ENCODE data around the gene HHIP.

HHIP gene

GRCh38 chr4:144709159-144709558 lies 63.2 kb downstream of the HHIP start:
- CTCF ChIA-PET: interaction anchor here (0.6 kb wide), 1 partner anchor 18 kb away, joined by 3 read pairs; no protein-coding TSS in a partner anchor

GRCh38 chr4:144709793-144710525 lies 64.0 kb downstream of the HHIP start:
- ChIA-PET CTCF (no interaction called here), POLR2A (no interaction called here)
- no peak for DNase-seq (ENCODE audit: extremely low spot score)
- no peak for TF ChIP-seq FOXA1 (IDR thresholded peaks at IDR 0.05)
- no peak for TF ChIP-seq TARDBP (IDR thresholded peaks at IDR 0.05)
- TF ChIP-seq L3MBTL2 (conservative IDR thresholded peaks at IDR 0.05): no peak
- no peak for TF ChIP-seq FOXK2 (IDR thresholded peaks at IDR 0.05)
- TF ChIP-seq CTBP1 (IDR thresholded peaks at IDR 0.05; ENCODE audit: borderline replicate concordance): no peak
- no peak for TF ChIP-seq BHLHE40 (IDR thresholded peaks at IDR 0.05; ENCODE audit: borderline replicate concordance)
- TF ChIP-seq SP1 (IDR thresholded peaks at IDR 0.05): no peak
- TF ChIP-seq ARNT (IDR thresholded peaks at IDR 0.05): no peak
- no peak for TF ChIP-seq PKNOX1 (IDR thresholded peaks at IDR 0.05)
- no peak for TF ChIP-seq LEF1 (IDR thresholded peaks at IDR 0.05; ENCODE audit: borderline replicate concordance)
- no peak for TF ChIP-seq FOXM1 (IDR thresholded peaks at IDR 0.05; ENCODE audit: borderline replicate concordance)
- no peak for TF ChIP-seq NFRKB (IDR thresholded peaks at IDR 0.05)
- no peak for TF ChIP-seq SUZ12 (IDR thresholded peaks at IDR 0.05)
- no peak for TF ChIP-seq ZNF384 (IDR thresholded peaks at IDR 0.05)
- no peak for TF ChIP-seq ELF4 (IDR thresholded peaks at IDR 0.05)
- no peak for TF ChIP-seq HDGF (IDR thresholded peaks at IDR 0.05; ENCODE audit: borderline replicate concordance)

More at GRCh38 chr4:144709159-144709558, 63.2 kb downstream of the HHIP start:
- no peak for DNase-seq (ENCODE audit: extremely low spot score)
- POLR2A ChIA-PET: no interaction called here
- TF ChIP-seq FOXM1 (IDR thresholded peaks at IDR 0.05; ENCODE audit: borderline replicate concordance): no peak
- no peak for TF ChIP-seq SUZ12 (IDR thresholded peaks at IDR 0.05)
- TF ChIP-seq ZNF384 (IDR thresholded peaks at IDR 0.05): no peak
- no peak for TF ChIP-seq CTBP1 (IDR thresholded peaks at IDR 0.05; ENCODE audit: borderline replicate concordance)
- TF ChIP-seq LEF1 (IDR thresholded peaks at IDR 0.05; ENCODE audit: borderline replicate concordance): no peak
- TF ChIP-seq ELF4 (IDR thresholded peaks at IDR 0.05): no peak

- CTCF ChIA-PET: no interaction called here
- no peak for DNase-seq (ENCODE audit: extremely low spot score)
- TF ChIP-seq NFRKB (IDR thresholded peaks at IDR 0.05) (no peak), ELF4 (IDR thresholded peaks at IDR 0.05) (no peak), SP1 (IDR thresholded peaks at IDR 0.05) (no peak), LEF1 (IDR thresholded peaks at IDR 0.05; ENCODE audit: borderline replicate concordance) (no peak), ZNF384 (IDR thresholded peaks at IDR 0.05) (no peak), SUZ12 (IDR thresholded peaks at IDR 0.05) (no peak), CTBP1 (IDR thresholded peaks at IDR 0.05; ENCODE audit: borderline replicate concordance) (no peak), FOXK2 (IDR thresholded peaks at IDR 0.05) (no peak), BHLHE40 (IDR thresholded peaks at IDR 0.05; ENCODE audit: borderline replicate concordance) (no peak), FOXM1 (IDR thresholded peaks at IDR 0.05; ENCODE audit: borderline replicate concordance) (no peak), HDGF (IDR thresholded peaks at IDR 0.05; ENCODE audit: borderline replicate concordance) (no peak), TARDBP (IDR thresholded peaks at IDR 0.05) (no peak), L3MBTL2 (conservative IDR thresholded peaks at IDR 0.05) (no peak), FOXA1 (IDR thresholded peaks at IDR 0.05) (no peak), PKNOX1 (IDR thresholded peaks at IDR 0.05) (no peak), ARNT (IDR thresholded peaks at IDR 0.05) (no peak)
- POLR2A ChIA-PET: no interaction called here
Observed at GRCh38 chr4:144710526-144710912, 64.6 kb downstream of the HHIP start.

GRCh38 chr4:144711700-144712456 lies 65.9 kb downstream of the HHIP start:
- ChIA-PET CTCF (no interaction called here), POLR2A (no interaction called here)
- TF ChIP-seq PKNOX1 (IDR thresholded peaks at IDR 0.05) (no peak), NFRKB (IDR thresholded peaks at IDR 0.05) (no peak), HDGF (IDR thresholded peaks at IDR 0.05; ENCODE audit: borderline replicate concordance) (no peak), FOXK2 (IDR thresholded peaks at IDR 0.05) (no peak), SP1 (IDR thresholded peaks at IDR 0.05) (no peak), LEF1 (IDR thresholded peaks at IDR 0.05; ENCODE audit: borderline replicate concordance) (no peak), ELF4 (IDR thresholded peaks at IDR 0.05) (no peak), SUZ12 (IDR thresholded peaks at IDR 0.05) (no peak), FOXA1 (IDR thresholded peaks at IDR 0.05) (no peak)
- DNase-seq (ENCODE audit: extremely low spot score): no peak

- DNase-seq (ENCODE audit: extremely low spot score): no peak
- no peak for TF ChIP-seq SUZ12 (IDR thresholded peaks at IDR 0.05)
- no peak for TF ChIP-seq BHLHE40 (IDR thresholded peaks at IDR 0.05; ENCODE audit: borderline replicate concordance)
- TF ChIP-seq LEF1 (IDR thresholded peaks at IDR 0.05; ENCODE audit: borderline replicate concordance): no peak
- TF ChIP-seq L3MBTL2 (conservative IDR thresholded peaks at IDR 0.05): no peak
- no peak for TF ChIP-seq FOXA1 (IDR thresholded peaks at IDR 0.05)
- TF ChIP-seq CTBP1 (IDR thresholded peaks at IDR 0.05; ENCODE audit: borderline replicate concordance): no peak
- TF ChIP-seq NFRKB (IDR thresholded peaks at IDR 0.05): no peak
- TF ChIP-seq FOXK2 (IDR thresholded peaks at IDR 0.05): no peak
- TF ChIP-seq ELF4 (IDR thresholded peaks at IDR 0.05): no peak
- TF ChIP-seq ARNT (IDR thresholded peaks at IDR 0.05): no peak
- no peak for TF ChIP-seq FOXM1 (IDR thresholded peaks at IDR 0.05; ENCODE audit: borderline replicate concordance)
- ChIA-PET CTCF (interaction anchor here (0.6 kb wide), 1 partner anchor 13 kb away, joined by 4 read pairs; no protein-coding TSS in a partner anchor), POLR2A (interaction anchor here (0.5 kb wide), 1 partner anchor 345 kb away, joined by 3 read pairs; no protein-coding TSS in a partner anchor)
Observed at GRCh38 chr4:144712775-144713174, 66.8 kb downstream of the HHIP start.
